Cardiac muscle cell (in vitro differentiated cells and primary cell): ENCODE measurements around the gene RGS14. TPM values are rescaled to one million over a fixed set of nuclear protein-coding genes. Genes with fewer than 3 reads are reported as not detected.

Experiments used
- DNase-seq, 2 donors: peaks; one replicate each; pipeline versions ENCODE4 v3.0.0 to v3.0.0-alpha.2; 2010 to 2017; ENCODE audit warnings: low read depth in 1 of 2, low spot score in 1 of 2
- H3K27ac ChIP-seq: fragments of 200-600 bp; sonication (generic); 2 replicates; pipeline ENCODE4 v1.5.1; 2016
- H3K27me3 ChIP-seq: fragments of 200-600 bp; sonication (generic); 2 replicates; pipeline ENCODE4 v1.6.0; 2016; ENCODE audit warnings: control low read depth
- H3K36me3 ChIP-seq: fragments of 200-600 bp; sonication (generic); 2 replicates; pipeline ENCODE4 v1.5.1; 2016; ENCODE audit warnings: control low read depth
- H3K4me1 ChIP-seq: fragments of 200-600 bp; sonication (generic); 2 replicates; pipeline ENCODE4 v1.8.1; 2017; ENCODE audit warnings: low read depth, mild to moderate bottlenecking, mixed run types
- H3K4me3 ChIP-seq: fragments of 200-600 bp; sonication (generic); 2 replicates; pipeline ENCODE4 v1.5.1; 2016; ENCODE audit warnings: mild to moderate bottlenecking
- H3K9me3 ChIP-seq: fragments of 200-600 bp; sonication (generic); 2 replicates; pipeline ENCODE4 v1.5.1; 2017; ENCODE audit warnings: low read depth, mild to moderate bottlenecking, control low read depth
- CTCF ChIP-seq: IDR thresholded peaks from 2 replicates; pipeline ENCODE4 v1.5.1; 2012; ENCODE audit warnings: low read depth, mild to moderate bottlenecking, low read length
- polyA plus RNA-seq: library from polyadenylated mRNA; unstranded; fragments of >200 nt; fragmentation: Nextera tagmentation; extraction: Ambion mirVana; gene quantifications from 2 replicates; pipeline ENCODE4 v1.2.1, GENCODE V29; 2016
- total RNA-seq: library from RNA; depleted of rRNA; stranded (reverse); fragments of >200 nt; gene quantifications from 2 replicates; pipeline ENCODE4 v1.2.3, GENCODE V29; 2016

Gene RGS14
- total and polyA plus RNA-seq, 2 experiments from 2014 or later: 33.6 to 139 TPM

- peaks cover 13% of the 10 kb centered on the region for H3K27me3 ChIP-seq
These were observed 39.1 kb downstream of the RGS14 start for GRCh38 chr5:177396807-177397206.

DNA sequence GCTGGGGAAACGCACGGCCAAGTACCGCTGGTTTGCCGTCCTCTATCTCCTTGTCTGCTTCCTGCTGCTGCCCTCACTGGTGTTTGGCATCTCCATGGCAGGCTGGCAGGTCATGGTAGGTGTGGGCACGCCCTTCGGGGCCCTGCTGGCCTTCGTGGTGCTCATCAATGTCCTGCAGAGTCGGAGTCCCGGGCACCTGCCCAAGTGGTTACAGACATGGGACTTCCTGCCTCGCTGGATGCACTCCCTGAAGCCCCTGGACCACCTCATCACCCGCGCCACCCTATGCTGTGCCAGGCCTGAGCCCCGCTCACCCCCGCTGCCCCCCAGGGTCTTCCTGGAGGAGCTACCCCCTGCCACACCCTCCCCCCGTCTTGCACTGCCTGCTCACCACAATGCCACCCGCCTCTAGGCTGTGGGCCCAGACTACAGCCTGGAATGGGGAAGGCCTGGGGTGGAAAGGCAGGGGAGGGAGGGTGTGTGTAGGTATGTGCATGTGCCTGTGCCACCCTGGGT, 40.2 kb downstream of the RGS14 start:
- Histone ChIP-seq H3K4me1 (no peaks in the 10 kb centered on the region), H3K27ac (no peak overlapping the region), H3K4me3 (no peak overlapping the region), H3K27me3 (peaks cover 23% of the 10 kb centered on the region), H3K36me3 (no peaks in the 10 kb centered on the region), H3K9me3 (no peaks in the 10 kb centered on the region)
- no peak for TF ChIP-seq CTCF
- DNase-seq: no peak

More at GRCh38 chr5:177396807-177397206, 39.1 kb downstream of the RGS14 start:
- H3K4me3 ChIP-seq: no peak overlapping the region
- TF ChIP-seq CTCF: no peak
- H3K36me3 ChIP-seq: no peaks in the 10 kb centered on the region
- no peak for DNase-seq
- H3K27ac ChIP-seq: no peak overlapping the region
- H3K9me3 ChIP-seq: no peaks in the 10 kb centered on the region
- H3K4me1 ChIP-seq: no peaks in the 10 kb centered on the region

- no peak for TF ChIP-seq CTCF
- DNase-seq: peak in 1 of 2 donors; percentile 65
- no peak within 1 kb of the TSS for H3K4me3 ChIP-seq
- peaks cover 46% of the 10 kb centered on the region for H3K27me3 ChIP-seq
- H3K9me3 ChIP-seq: no peaks in the 10 kb centered on the region
- no peaks in the 10 kb centered on the region for H3K4me1 ChIP-seq
- no peak within 1 kb of the TSS for H3K27ac ChIP-seq
- no peaks in the 10 kb centered on the region for H3K36me3 ChIP-seq
These were observed 42.5 kb downstream of the RGS14 start, which contains the start of gene PFN3 for GRCh38 chr5:177399997-177400868. PFN3 (minus strand) TSS chr5:177400661; CDS start chr5:177400576, 85 bp downstream.

DNA sequence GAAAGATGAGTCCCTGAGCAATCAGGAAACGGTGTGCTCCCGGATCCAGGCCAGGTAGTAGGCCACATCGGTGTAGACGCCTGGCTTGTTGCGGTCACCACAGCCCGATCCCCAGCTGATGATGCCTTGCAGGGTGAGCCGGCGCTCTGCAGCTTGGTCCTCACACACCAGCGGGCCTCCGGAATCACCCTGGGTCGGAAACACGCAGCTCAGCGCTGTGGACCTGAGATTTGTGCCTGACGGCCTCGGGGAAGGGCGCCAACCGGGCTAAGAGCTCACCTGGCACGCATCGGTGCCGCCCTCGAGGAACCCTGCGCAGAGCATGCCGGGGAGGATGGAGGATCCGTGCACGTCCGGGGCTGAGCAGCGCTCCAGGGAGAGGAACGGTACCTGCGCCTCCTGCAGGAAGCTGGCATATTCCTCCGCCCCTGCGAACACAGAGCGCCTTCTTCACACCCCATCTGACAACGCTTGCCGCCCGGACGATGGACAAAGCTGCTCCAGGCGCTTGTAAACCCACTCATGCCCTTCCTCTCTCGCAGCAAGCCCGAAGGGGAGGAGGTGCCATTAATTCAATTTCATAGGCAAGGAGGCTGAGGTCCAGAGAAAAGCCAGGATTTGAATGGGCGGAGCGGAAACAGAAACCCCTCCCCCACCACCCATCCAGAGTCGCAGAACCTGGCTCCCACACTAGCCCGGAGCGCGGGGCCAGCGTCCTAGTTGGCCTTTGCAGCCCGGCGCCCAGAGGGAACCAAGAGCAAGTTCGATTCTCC, 44.7 kb downstream of the RGS14 start:
- H3K4me3 ChIP-seq: peak overlapping the region; percentile 38
- TF ChIP-seq CTCF: peak; percentile 53
- no peak overlapping the region for H3K27ac ChIP-seq

GRCh38 chr5:177403102-177403791, 45.5 kb downstream of the RGS14 start:
- DNase-seq: peak in 1 of 2 donors; percentile 34
- no peaks in the 10 kb centered on the region for H3K36me3 ChIP-seq
- TF ChIP-seq CTCF: no peak
- no peak overlapping the region for H3K27ac ChIP-seq
- no peaks in the 10 kb centered on the region for H3K9me3 ChIP-seq
- H3K4me3 ChIP-seq: peak overlapping the region; percentile 38
- no peaks in the 10 kb centered on the region for H3K4me1 ChIP-seq
- peaks cover 73% of the 10 kb centered on the region for H3K27me3 ChIP-seq

More for the DNA sequence above, 44.7 kb downstream of the RGS14 start:
- Histone ChIP-seq H3K27me3 (peaks cover 67% of the 10 kb centered on the region), H3K36me3 (no peaks in the 10 kb centered on the region), H3K9me3 (no peaks in the 10 kb centered on the region), H3K4me1 (no peaks in the 10 kb centered on the region)
- peak; percentile 61 to 80 for DNase-seq
